GM21717 (cell line): ENCODE measurements around the gene ASIC2.

ENCODE experiments used
- ATAC-seq: cut with Tn5 transposase; IDR thresholded peaks from one replicate; pipeline ENCODE4 v1.9.1; 2021; ENCODE audit warnings: mild to moderate bottlenecking, moderate library complexity; ENCODE audit not compliant: unreplicated experiment

ASIC2 gene

GRCh38 chr17:33033176-33033575, 259.9 kb downstream of the ASIC2 start:
- ATAC-seq: no peak

GRCh38 chr17:33028778-33029177, 264.3 kb downstream of the ASIC2 start:
- ATAC-seq: no peak

- ATAC-seq: no peak
These were observed 265.0 kb downstream of the ASIC2 start for GRCh38 chr17:33028061-33028460.

GRCh38 chr17:33024688-33025486, 268.2 kb downstream of the ASIC2 start:
- ATAC-seq: no peak

GRCh38 chr17:33023790-33024189, 269.3 kb downstream of the ASIC2 start:
- ATAC-seq: no peak

GRCh38 chr17:33021731-33022408, 271.2 kb downstream of the ASIC2 start:
- no peak for ATAC-seq

GRCh38 chr17:33019161-33019890, 273.8 kb downstream of the ASIC2 start:
- no peak for ATAC-seq

- ATAC-seq: no peak
These were observed 275.7 kb downstream of the ASIC2 start for GRCh38 chr17:33017366-33017765.

GRCh38 chr17:33016920-33017319, 276.2 kb downstream of the ASIC2 start:
- no peak for ATAC-seq

- no peak for ATAC-seq
These were observed 277.3 kb downstream of the ASIC2 start for GRCh38 chr17:33015716-33016346.

GRCh38 chr17:33014751-33015150, 278.3 kb downstream of the ASIC2 start:
- ATAC-seq: no peak

GRCh38 chr17:33013596-33014375, 279.3 kb downstream of the ASIC2 start:
- no peak for ATAC-seq

GRCh38 chr17:33012522-33013033, 280.5 kb downstream of the ASIC2 start:
- no peak for ATAC-seq

- no peak for ATAC-seq
These were observed 283.5 kb downstream of the ASIC2 start for GRCh38 chr17:33009636-33010035.

GRCh38 chr17:33007186-33007585, 285.9 kb downstream of the ASIC2 start:
- ATAC-seq: no peak

- ATAC-seq: no peak
These were observed 290.8 kb downstream of the ASIC2 start for GRCh38 chr17:33002246-33002645.

- no peak for ATAC-seq
These were observed 294.2 kb downstream of the ASIC2 start for GRCh38 chr17:32998887-32999228.

GRCh38 chr17:32998111-32998886, 294.8 kb downstream of the ASIC2 start:
- ATAC-seq: no peak

GRCh38 chr17:32995416-32996045, 297.6 kb downstream of the ASIC2 start:
- ATAC-seq: no peak
